Activated T-helper 1 cell treated with anti-CD3 and anti-CD28 coated beads, Interleukin-12 subunit alpha, Interleukin-12 subunit beta, Interleukin-2, Interleukin-4 antibody, amounts not matched to agents 30 ng/mL and 10 ng/mL and 1 ng/mL, durations not matched to agents 14 hours and 24 hours and 36 hours (primary cell): Measurements from ENCODE around the gene GRID2. TPM values are rescaled to one million over a fixed set of nuclear protein-coding genes. Genes with fewer than 3 reads are reported as not detected.

Experiments used
- DNase-seq: peaks from one replicate; pipeline ENCODE4 v3.0.0; 2021; ENCODE audit warnings: low spot score
- H3K27ac Mint-ChIP-seq: one replicate; pipeline ENCODE4 v1.8.0; 2021; ENCODE audit warnings: mild to moderate bottlenecking, mixed read lengths
- H3K27me3 Mint-ChIP-seq: one replicate; pipeline ENCODE4 v1.8.0; 2022; ENCODE audit warnings: mild to moderate bottlenecking, moderate library complexity, mixed read lengths; ENCODE audit not compliant: insufficient read depth
- H3K36me3 Mint-ChIP-seq: one replicate; pipeline ENCODE4 v1.8.0; 2021; ENCODE audit warnings: low read depth, mixed read lengths
- H3K4me1 Mint-ChIP-seq: one replicate; pipeline ENCODE4 v1.8.0; 2021; ENCODE audit warnings: low read depth, mixed read lengths
- H3K4me3 Mint-ChIP-seq: one replicate; pipeline ENCODE4 v1.8.0; 2021; ENCODE audit warnings: mild to moderate bottlenecking, moderate library complexity, mixed read lengths
- H3K9me3 Mint-ChIP-seq: one replicate; pipeline ENCODE4 v1.8.0; 2021; ENCODE audit warnings: mixed read lengths
- intact Hi-C: fragments of 100-400 bp; cut with micrococcal nuclease; formaldehyde crosslinking; loops from one replicate; pipeline ENCODE4 v1.15.1; 2024
- total RNA-seq: library from RNA; stranded (reverse); gene quantifications from 2 replicates; pipeline ENCODE4 v1.2.3, GENCODE V29; 2022

GRID2 gene
- total RNA-seq, 1 donor from 2014 or later, result not detected

GRCh38 chr4:93743635-93744034, 1439.9 kb downstream of the GRID2 start:
- no peaks in the 10 kb centered on the region for H3K9me3 Mint-ChIP-seq
- no peak for DNase-seq
- intact Hi-C loops, result no loop called here
- no peaks in the 10 kb centered on the region for H3K27me3 Mint-ChIP-seq
- H3K4me3 Mint-ChIP-seq, result no peak overlapping the region
- H3K4me1 Mint-ChIP-seq, result no peaks in the 10 kb centered on the region
- H3K36me3 Mint-ChIP-seq, result no peaks in the 10 kb centered on the region
- H3K27ac Mint-ChIP-seq, result no peak overlapping the region

- Mint-ChIP-seq H3K27ac (no peak overlapping the region), H3K36me3 (no peaks in the 10 kb centered on the region), H3K4me1 (no peaks in the 10 kb centered on the region), H3K9me3 (no peaks in the 10 kb centered on the region), H3K27me3 (no peaks in the 10 kb centered on the region), H3K4me3 (no peak overlapping the region)
- intact Hi-C loops, result no loop called here
- DNase-seq, result no peak
Observed at GRCh38 chr4:93744961-93745360, 1441.2 kb downstream of the GRID2 start.

- H3K4me3 Mint-ChIP-seq, result no peak overlapping the region
- H3K27me3 Mint-ChIP-seq, result no peaks in the 10 kb centered on the region
- H3K9me3 Mint-ChIP-seq, result no peaks in the 10 kb centered on the region
- intact Hi-C loops, result no loop called here
- no peaks in the 10 kb centered on the region for H3K36me3 Mint-ChIP-seq
- H3K27ac Mint-ChIP-seq, result no peak overlapping the region
- no peak for DNase-seq
- no peaks in the 10 kb centered on the region for H3K4me1 Mint-ChIP-seq
Observed at GRCh38 chr4:93746031-93746430, 1442.3 kb downstream of the GRID2 start.

GRCh38 chr4:93747220-93747619, 1443.5 kb downstream of the GRID2 start:
- Mint-ChIP-seq H3K36me3 (no peaks in the 10 kb centered on the region), H3K4me3 (no peak overlapping the region), H3K4me1 (no peaks in the 10 kb centered on the region), H3K9me3 (no peaks in the 10 kb centered on the region), H3K27me3 (no peaks in the 10 kb centered on the region), H3K27ac (no peak overlapping the region)
- intact Hi-C loops, result no loop called here
- no peak for DNase-seq

- Mint-ChIP-seq H3K4me3 (no peak overlapping the region), H3K9me3 (no peaks in the 10 kb centered on the region), H3K4me1 (no peaks in the 10 kb centered on the region), H3K27me3 (no peaks in the 10 kb centered on the region), H3K36me3 (no peaks in the 10 kb centered on the region), H3K27ac (no peak overlapping the region)
- no peak for DNase-seq
- intact Hi-C loops, result no loop called here
Observed at GRCh38 chr4:93748373-93749291, 1444.9 kb downstream of the GRID2 start.

GRCh38 chr4:93749292-93749761, 1445.6 kb downstream of the GRID2 start:
- Mint-ChIP-seq H3K27me3 (no peaks in the 10 kb centered on the region), H3K9me3 (no peaks in the 10 kb centered on the region), H3K27ac (no peak overlapping the region), H3K36me3 (no peaks in the 10 kb centered on the region), H3K4me3 (no peak overlapping the region), H3K4me1 (no peaks in the 10 kb centered on the region)
- intact Hi-C loops, result no loop called here
- DNase-seq, result no peak

- intact Hi-C loops, result no loop called here
- H3K36me3 Mint-ChIP-seq, result no peaks in the 10 kb centered on the region
- H3K27ac Mint-ChIP-seq, result no peak overlapping the region
- no peaks in the 10 kb centered on the region for H3K4me1 Mint-ChIP-seq
- H3K27me3 Mint-ChIP-seq, result no peaks in the 10 kb centered on the region
- DNase-seq, result no peak
- no peaks in the 10 kb centered on the region for H3K9me3 Mint-ChIP-seq
- no peak overlapping the region for H3K4me3 Mint-ChIP-seq
Observed at GRCh38 chr4:93751411-93751810, 1447.6 kb downstream of the GRID2 start.

GRCh38 chr4:93756101-93756500, 1452.3 kb downstream of the GRID2 start:
- no peak overlapping the region for H3K4me3 Mint-ChIP-seq
- no peaks in the 10 kb centered on the region for H3K9me3 Mint-ChIP-seq
- intact Hi-C loops, result no loop called here
- no peak overlapping the region for H3K27ac Mint-ChIP-seq
- H3K27me3 Mint-ChIP-seq, result no peaks in the 10 kb centered on the region
- no peaks in the 10 kb centered on the region for H3K36me3 Mint-ChIP-seq
- no peak for DNase-seq
- H3K4me1 Mint-ChIP-seq, result no peaks in the 10 kb centered on the region

GRCh38 chr4:93759506-93759905, 1455.7 kb downstream of the GRID2 start:
- Mint-ChIP-seq H3K27me3 (no peaks in the 10 kb centered on the region), H3K36me3 (no peaks in the 10 kb centered on the region), H3K4me1 (no peaks in the 10 kb centered on the region), H3K4me3 (no peak overlapping the region), H3K27ac (no peak overlapping the region), H3K9me3 (no peaks in the 10 kb centered on the region)
- DNase-seq, result no peak
- intact Hi-C loops, result no loop called here

- no peak overlapping the region for H3K4me3 Mint-ChIP-seq
- intact Hi-C loops, result no loop called here
- no peaks in the 10 kb centered on the region for H3K27me3 Mint-ChIP-seq
- DNase-seq, result no peak
- H3K9me3 Mint-ChIP-seq, result no peaks in the 10 kb centered on the region
- H3K36me3 Mint-ChIP-seq, result no peaks in the 10 kb centered on the region
- H3K4me1 Mint-ChIP-seq, result no peaks in the 10 kb centered on the region
- H3K27ac Mint-ChIP-seq, result no peak overlapping the region
Observed at GRCh38 chr4:93760284-93760683, 1456.5 kb downstream of the GRID2 start.

- Mint-ChIP-seq H3K9me3 (no peaks in the 10 kb centered on the region), H3K4me3 (no peak overlapping the region), H3K27me3 (no peaks in the 10 kb centered on the region), H3K27ac (no peak overlapping the region), H3K36me3 (no peaks in the 10 kb centered on the region), H3K4me1 (no peaks in the 10 kb centered on the region)
- intact Hi-C loops, result no loop called here
- DNase-seq, result no peak
Observed at GRCh38 chr4:93761286-93761685, 1457.5 kb downstream of the GRID2 start.

- H3K27ac Mint-ChIP-seq, result no peak overlapping the region
- no peaks in the 10 kb centered on the region for H3K36me3 Mint-ChIP-seq
- intact Hi-C loops, result no loop called here
- H3K27me3 Mint-ChIP-seq, result no peaks in the 10 kb centered on the region
- no peak overlapping the region for H3K4me3 Mint-ChIP-seq
- no peak for DNase-seq
- no peaks in the 10 kb centered on the region for H3K4me1 Mint-ChIP-seq
- no peaks in the 10 kb centered on the region for H3K9me3 Mint-ChIP-seq
Observed at GRCh38 chr4:93764639-93765246, 1461.0 kb downstream of the GRID2 start.

- Mint-ChIP-seq H3K4me3 (no peak overlapping the region), H3K36me3 (no peaks in the 10 kb centered on the region), H3K9me3 (no peaks in the 10 kb centered on the region), H3K27ac (no peak overlapping the region), H3K4me1 (no peaks in the 10 kb centered on the region), H3K27me3 (no peaks in the 10 kb centered on the region)
- intact Hi-C loops, result no loop called here
- DNase-seq, result no peak
Observed at GRCh38 chr4:93767917-93768316, 1464.2 kb downstream of the GRID2 start.
